GM21528 (cell line): ENCODE data around the gene OR52B2.
A peak's percentile ranks its signal among the peaks of the same experiment; 100 is the strongest.

ENCODE experiments used
- ATAC-seq: cut with Tn5 transposase; IDR thresholded peaks from one replicate; pipeline ENCODE4 v1.9.1; 2021; ENCODE audit warnings: mild to moderate bottlenecking, moderate library complexity; ENCODE audit not compliant: unreplicated experiment, low FRiP score

OR52B2 gene

DNA sequence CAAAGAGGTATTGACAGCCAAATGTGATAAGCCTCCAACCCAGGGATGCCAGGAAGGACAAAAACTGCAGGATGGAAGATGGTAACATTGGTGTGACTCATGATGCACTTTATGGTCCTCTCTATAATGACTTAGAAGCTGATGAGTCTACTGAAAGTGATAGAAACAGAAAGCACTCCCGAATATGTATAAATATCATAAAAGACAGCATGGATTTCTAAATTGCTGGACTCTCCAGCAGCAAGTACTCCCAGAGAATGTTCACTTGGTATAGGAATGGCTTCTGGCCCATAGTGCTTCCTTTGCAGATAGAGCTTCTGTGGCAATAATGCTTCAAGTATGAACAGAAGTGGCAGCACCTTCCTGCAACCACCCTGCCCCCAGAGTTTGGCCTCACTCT is at the start of gene OR52B2:
OR52B2 (minus strand) TSS at position 101 of the 400 bp plus-strand sequence; CDS start at position 101, 0 bp downstream.
- ATAC-seq, result no peak

DNA sequence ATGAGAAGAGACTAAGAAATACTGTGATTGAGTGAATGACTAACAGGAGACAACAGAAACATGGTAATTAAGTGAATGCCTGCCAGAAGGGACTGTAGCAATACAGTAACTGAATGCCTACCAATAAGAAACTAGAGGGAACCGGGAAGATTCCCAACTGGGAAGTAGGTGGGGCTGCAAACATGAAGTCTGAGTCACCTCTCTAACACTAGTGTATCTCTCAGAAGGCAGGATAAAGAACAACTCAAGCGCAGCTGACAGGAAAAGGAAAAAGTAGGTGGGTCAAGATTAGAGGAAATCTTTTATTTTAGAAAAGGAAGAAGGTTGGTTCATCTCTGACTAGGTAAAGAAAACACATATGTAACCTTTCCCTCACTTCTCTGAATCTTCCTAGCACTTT is 49.2 kb upstream of the OR52B2 start:
- no peak for ATAC-seq

DNA sequence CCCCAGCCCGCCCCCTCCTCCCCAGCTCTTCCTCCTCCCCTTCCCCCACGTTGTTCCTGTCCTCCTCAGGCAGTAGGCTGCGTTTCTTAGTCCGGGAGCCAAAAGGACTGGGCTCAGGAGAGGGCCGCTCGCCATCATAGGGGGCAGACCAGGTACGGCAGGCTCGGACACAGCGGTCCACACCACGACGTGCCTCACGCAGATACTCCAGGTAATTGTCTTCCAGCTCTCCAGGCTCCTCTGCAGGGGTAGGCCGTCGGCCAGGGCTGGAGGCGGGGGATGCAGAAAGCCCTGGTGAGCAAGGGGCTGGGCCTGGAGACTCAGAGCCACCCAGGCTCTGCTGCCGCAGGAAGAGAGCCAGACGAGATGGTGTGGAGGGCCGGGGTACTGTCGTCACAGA is 47.6 kb upstream of the OR52B2 start:
- ATAC-seq, result no peak

DNA sequence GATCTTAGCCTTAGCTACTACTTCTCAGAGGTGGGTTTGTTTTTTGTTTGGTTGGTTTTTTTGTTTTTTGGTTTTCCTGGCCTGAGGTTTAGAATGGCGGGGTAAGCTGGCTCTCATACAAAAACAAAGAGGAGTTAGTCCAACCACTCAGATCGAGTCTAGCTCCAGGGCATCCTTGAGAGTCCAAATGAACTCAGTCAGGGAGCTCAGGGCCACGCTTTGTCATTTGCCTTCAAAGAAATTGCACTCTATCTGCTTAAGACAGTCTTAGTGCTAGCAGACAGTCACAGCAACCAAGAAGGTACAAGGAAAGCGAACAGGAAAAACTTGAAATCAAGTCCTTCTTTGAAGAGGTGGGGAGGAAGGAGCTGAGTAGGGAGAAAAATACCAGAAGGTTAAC is 46.4 kb upstream of the OR52B2 start:
- no peak for ATAC-seq

DNA sequence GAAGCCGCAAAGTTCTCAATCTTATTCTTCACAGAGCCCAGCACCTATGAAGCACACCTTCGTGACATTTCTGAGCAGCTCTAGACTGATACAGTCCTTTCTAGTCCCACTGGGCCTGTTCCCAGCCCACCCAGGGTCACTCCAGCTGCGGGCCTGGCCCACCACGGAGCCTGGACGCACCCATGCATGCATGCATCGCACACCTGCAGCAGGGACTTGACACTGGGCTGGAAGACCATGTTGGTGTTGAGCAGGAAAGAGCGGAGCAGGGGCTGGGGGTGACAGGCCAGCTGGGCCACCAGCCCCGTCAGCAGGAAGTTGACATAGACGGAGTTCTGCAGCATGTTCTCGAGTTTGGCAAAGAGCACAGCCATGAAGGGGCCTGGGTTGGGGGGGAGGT is 44.4 kb upstream of the OR52B2 start:
- ATAC-seq, result no peak

DNA sequence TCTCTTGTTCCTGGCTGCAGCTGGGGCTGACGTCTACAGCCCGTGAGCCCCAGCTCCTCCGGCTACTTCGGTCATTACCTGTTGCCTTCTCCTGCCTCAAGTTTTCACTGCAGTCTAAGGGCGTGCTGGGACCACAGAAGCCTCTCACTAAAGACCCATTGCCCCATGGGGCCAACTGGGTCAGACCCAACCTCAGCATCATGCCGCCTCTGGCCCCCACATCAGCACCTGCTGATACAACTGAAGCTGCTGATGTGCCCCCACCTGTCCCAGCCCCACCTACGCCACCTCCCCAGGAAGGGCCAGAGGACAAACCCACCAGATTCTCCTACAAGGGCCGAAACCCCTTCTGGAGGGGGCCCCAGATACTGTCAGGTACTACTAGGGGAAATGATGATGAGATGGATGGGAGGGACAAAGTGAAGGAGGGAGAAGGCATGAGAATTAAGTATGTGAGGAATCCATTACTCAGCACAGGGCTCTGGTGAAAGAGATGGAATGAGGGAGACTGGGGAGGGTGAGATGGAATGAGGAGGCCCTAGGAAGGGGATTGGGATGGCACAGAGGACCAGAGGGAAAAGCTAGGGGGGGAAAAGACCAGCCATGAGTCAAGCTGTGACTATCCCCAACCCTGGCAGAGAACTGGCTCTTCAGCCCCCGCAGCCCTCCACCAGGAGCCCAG is 40.3 kb upstream of the OR52B2 start:
- no peak for ATAC-seq

DNA sequence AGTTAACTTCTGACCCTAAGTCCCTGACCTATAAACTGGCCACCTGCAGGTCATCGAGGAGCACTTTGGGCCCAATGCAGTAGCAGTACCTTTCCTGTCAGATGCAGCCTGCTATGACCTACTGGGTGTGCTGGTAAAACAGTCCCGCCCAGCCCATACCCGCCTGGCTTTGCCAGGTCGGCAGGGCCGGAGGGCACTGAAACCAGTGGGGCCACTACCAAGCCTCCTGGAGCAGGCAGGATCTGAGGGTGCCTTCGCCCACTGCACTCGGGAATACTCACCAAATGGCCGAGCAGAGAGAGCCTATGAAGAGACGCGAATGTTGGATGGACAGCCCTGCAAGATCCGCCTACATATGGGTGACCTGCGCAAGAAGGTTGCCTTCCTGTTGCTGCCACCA is 39.7 kb upstream of the OR52B2 start:
- ATAC-seq, result no peak

DNA sequence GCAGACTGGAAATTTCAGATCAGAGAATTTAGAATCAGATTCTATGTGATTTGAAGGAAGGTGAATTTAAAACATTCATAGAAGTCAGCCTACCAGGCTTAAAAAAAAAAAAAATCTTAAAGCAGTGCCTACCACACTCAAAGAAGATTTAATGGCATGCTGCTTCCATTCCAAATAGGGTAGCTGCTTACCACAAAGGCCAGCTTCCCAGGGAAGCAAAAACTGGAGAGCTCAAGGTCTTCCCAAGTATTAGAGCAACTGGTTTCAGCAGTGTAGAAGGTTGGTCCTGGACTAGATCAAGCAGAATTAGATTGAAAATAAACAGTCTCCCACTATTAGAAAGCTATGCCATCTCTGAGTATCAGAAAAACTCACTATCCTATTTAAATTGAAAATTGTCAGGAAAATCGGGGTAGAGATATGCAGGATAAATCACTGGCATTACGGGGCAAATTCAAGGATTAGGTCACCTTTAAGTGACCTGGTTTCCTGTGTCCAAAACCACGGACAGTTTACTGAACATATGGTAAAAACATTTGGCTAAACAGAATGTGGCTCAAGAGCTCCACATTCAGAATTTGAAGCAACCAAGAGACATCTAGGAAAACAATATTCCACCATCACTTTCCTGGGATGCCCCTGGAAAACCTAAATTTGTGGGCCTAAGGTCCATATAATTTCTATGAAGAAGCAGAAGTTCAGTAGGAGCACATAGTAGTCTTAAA is 36.5 kb upstream of the OR52B2 start:
- ATAC-seq, result no peak

DNA sequence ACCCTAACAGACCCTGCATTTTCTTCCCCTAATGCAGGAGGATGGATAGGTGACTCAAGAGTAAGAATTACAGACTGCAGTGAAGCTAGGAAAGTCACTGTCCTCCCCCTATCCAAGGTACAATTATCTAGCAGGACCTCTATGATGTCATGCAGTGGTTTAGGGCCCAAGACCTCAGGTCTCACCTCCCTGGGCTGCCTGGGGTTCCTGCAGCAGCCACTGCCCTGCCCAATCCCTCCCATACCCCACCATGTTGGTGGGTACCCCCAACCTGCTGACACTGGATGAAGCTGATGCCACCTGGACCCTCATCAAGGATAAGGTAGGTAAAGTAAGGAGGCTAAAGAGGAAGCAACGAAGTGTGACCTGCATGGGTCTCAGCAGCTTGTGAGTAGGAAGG is 35.2 kb upstream of the OR52B2 start, which contains the start of gene C11orf42:
C11orf42 (plus strand) TSS at position 192 of the 400 bp plus-strand sequence; CDS start at position 251, 59 bp downstream.
- ATAC-seq, result no peak

DNA sequence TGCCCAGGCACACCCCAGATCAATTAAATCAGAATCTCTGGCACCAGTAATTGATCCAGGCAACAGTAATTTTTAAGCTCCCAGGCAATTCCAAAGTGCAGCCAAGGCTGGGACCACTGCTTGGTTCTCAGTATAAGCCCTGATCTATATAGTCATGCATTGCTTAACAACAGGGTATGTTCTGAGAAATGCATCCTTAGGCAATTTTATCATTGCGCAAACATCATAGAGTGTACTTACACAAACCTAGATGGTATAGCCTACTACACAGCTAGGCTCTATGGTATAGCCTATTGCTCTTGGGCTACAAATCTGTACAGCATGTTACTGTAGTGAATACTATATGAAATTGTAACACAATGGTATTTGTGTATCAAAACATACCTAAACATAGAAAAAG is 34.6 kb upstream of the OR52B2 start:
- no peak for ATAC-seq

DNA sequence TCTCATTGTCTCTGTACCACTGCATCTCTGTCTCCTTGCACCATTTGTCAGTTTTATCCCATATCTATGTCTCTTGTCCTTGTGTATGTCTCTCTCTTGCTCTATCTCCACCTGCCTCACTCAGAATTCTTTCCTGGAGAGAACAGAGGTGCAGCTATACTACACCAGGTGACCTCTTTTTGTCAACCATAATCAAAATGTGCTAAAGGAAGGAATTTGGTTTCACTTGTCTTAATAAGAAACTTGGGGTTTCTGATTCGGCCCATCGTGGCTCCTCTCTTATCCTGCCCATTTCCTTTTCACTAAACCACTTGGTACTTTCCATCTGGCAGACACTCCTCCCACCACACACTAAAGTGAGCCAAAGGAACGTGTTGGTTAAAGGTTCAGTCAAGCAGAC is 33.2 kb upstream of the OR52B2 start:
- peak; percentile 84 for ATAC-seq

DNA sequence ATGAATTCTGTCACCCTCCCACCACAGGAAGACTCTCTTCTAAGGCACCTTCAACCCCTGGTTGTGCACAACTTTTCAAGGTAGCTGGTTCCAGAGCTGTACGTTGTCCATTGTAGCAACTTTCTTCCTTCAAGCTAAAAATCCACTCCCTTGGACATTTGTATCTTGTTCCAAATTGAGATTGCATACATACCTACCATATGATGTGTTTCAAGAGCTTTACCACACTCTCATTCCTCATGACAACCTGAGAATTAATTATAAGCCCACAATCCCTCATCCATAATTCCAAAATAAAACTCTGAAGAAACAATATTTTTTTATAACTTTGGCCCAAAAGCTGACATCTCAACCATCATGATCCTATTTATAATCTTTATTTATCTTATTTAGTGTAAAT is 31.9 kb upstream of the OR52B2 start:
- ATAC-seq, result no peak

DNA sequence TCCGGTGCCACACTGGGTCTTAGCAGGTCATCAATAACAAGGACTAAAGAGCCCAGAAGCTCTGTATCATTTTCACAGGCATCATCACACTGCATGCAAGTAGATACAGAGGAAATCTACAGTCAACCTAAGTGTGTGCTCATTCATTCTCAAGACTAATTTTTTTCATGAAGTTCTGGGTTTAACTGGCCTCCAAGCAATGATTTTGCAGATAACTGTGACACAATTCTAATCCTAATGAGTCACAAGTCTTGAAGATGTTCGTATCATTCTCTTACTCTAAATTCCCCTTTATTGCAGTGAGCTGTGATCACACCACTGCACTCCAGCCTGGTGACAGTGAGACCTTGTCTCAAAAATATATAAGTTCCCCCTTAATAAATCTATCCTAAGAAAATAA is 31.4 kb upstream of the OR52B2 start:
- no peak for ATAC-seq

DNA sequence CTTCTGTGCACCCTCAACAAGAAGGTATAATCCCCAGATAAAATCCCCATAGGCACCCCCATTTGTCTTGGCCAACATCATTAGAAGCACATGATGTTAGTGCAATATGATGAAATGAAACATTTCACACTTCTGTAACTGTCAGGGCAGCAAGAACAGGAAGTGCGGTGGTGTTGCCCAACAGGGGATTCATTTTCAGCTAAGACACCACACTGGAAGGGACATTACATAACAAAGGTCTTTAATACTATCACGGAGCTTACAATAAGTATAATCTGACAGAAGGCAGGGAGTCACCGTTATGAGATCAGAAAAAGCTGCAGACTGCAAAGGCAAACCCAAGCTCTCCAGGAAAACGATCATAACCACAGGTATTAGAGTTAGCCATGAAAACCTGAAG is 30.8 kb upstream of the OR52B2 start:
- no peak for ATAC-seq

DNA sequence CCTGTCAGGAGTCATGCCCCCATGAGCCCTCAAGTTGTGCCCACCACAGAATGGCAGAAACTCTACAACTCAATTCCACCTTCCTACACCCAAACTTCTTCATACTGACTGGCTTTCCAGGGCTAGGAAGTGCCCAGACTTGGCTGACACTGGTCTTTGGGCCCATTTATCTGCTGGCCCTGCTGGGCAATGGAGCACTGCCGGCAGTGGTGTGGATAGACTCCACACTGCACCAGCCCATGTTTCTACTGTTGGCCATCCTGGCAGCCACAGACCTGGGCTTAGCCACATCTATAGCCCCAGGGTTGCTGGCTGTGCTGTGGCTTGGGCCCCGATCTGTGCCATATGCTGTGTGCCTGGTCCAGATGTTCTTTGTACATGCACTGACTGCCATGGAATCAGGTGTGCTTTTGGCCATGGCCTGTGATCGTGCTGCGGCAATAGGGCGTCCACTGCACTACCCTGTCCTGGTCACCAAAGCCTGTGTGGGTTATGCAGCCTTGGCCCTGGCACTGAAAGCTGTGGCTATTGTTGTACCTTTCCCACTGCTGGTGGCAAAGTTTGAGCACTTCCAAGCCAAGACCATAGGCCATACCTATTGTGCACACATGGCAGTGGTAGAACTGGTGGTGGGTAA is 29.2 kb upstream of the OR52B2 start, which contains the start of gene OR52W1:
OR52W1 (plus strand) TSS at position 51 of the 637 bp plus-strand sequence; CDS start at position 51, 0 bp downstream.
- no peak for ATAC-seq

DNA sequence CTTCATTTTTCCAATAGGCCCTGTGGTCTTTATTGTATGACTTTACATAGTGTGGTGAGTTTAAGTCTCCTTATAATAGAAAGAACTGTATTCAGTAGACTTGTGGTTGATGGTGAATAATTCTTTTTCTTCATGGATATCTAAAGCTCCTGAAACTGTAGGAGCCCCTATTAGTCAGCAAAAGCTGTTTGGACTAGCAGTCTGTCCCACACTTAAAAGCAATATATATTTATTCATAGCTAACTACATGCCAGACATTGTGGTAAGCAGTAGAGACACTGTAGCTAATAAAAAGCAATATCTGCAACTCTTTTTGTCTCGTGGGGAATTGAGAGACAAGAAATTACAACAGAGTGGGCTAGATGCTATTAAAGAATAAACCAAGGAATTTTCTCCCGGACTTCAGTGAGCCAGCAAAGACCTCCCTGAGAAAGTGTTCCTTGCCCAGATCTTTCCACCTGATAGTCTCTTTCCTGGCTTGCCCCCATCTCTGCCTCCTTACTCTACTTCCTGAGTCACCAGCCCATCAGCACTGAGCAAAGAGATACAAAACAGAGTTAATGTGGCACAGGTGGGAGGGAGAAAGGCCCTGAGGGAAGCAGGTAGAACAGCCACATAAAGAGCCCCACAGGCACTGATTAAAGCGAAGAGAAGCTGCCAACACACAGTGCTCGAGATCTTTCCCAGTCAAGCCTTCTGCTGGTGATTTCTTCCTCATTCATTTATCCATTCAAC is 27.5 kb upstream of the OR52B2 start:
- no peak for ATAC-seq

DNA sequence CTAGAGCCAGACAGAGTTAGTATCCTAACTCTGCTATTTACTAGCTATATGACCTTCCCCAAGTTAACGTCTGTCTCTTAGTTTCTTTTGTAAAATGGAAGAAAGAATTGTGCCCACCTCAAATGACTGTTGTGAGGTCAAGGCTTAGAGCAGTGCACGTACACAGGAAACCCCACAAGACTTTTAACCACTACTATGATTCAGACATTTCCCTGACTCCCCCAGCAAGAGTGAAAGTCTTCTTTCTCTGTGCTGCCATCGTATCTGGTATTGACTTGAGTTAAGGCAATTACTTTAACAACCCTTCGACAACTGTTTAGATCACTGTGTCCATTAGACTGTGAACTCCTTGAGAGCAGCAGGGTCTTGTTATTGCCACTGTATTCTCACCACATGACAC is 26.3 kb upstream of the OR52B2 start:
- no peak for ATAC-seq

DNA sequence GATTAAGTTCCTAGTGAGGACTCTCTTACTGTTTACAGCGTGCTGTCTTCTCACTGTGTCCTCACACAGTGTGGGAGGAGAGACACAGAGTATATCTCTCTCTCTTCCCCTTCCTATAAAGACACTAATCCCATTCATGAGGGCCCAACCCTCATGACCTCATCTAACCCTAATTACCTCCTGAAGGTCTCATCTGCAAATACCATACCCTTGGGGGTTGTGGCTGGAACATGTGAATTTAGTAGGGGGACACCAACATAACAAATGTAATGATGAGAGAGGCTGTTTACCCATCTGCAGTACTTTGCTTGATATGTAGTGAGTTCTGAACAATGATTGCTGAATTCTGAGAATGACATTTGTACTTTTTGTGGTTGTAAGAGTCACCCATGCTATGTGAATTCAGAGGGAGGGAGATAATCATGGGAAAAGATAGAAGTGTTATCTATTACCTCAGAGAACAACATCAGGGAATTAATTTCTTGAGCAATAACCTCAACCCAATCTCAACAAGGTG is 24.0 kb upstream of the OR52B2 start:
- ATAC-seq, result no peak

DNA sequence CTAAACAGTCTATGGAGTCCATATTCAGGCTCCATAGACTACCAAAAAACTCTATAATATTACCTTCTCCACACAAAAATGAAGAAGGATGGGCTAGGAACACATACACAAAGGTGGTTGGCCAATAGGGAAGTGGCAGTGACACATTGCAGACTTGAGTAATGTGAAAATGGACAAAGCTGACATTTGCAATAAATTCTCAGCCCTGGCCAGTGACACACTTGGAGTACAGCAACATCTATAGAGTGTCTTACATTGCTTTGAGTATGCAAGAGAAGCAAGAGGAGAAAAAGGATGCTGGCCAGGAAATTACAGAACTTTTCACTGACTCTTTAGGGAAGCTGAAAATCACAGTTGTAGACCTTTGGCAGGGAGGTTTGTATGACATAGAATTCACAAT is 21.6 kb upstream of the OR52B2 start:
- no peak for ATAC-seq

DNA sequence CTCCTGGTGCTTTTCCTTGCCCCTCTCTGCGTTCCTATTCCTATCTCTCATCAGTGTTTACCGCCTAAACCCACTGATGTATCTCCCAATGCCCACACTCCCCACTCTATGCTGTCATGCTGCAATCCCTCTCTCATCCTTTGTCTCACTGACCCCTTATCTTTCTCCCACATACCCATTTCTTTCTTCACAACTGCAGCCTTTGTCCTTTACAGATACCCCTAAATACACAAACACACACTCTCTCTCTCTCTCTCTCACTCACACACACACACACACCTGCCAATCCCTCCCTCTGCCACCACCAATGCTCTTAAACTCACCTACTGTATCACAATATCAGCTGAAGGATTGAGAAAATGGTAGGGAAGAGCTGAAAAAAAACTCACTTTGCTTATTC is 5.3 kb upstream of the OR52B2 start:
- no peak for ATAC-seq
